OCI-M1 (cell line): ENCODE measurements around the gene CCR6.

Experiments
- DNase-seq: peaks from one replicate; lab custom pipeline; 2025; lab: John Stamatoyannopoulos, UW

The CCR6 gene

GRCh38 chr6:167098825-167099225, 24.1 kb upstream of the CCR6 start:
- DNase-seq = no peak

- no peak for DNase-seq
Measured at GRCh38 chr6:167099707-167100106, 23.2 kb upstream of the CCR6 start.

GRCh38 chr6:167100241-167100674, 22.6 kb upstream of the CCR6 start:
- DNase-seq = peak; percentile 51

- DNase-seq = no peak
Measured at GRCh38 chr6:167102318-167102717, 20.6 kb upstream of the CCR6 start.

- DNase-seq = no peak
Measured at GRCh38 chr6:167103041-167103891, 19.6 kb upstream of the CCR6 start.

- DNase-seq = no peak
Measured at GRCh38 chr6:167104388-167104787, 18.5 kb upstream of the CCR6 start.

- no peak for DNase-seq
Measured at GRCh38 chr6:167105060-167105459, 17.8 kb upstream of the CCR6 start.

GRCh38 chr6:167106406-167106805, 16.5 kb upstream of the CCR6 start:
- no peak for DNase-seq

GRCh38 chr6:167107787-167108186, 15.1 kb upstream of the CCR6 start:
- DNase-seq = no peak

GRCh38 chr6:167108278-167108677, 14.6 kb upstream of the CCR6 start:
- DNase-seq = no peak

- DNase-seq = no peak
Measured at GRCh38 chr6:167109651-167110050, 13.2 kb upstream of the CCR6 start.

GRCh38 chr6:167111597-167111996, 11.3 kb upstream of the CCR6 start:
- DNase-seq = no peak

- DNase-seq = no peak
Measured at GRCh38 chr6:167112421-167112820, 10.5 kb upstream of the CCR6 start.

GRCh38 chr6:167113047-167113754, 9.7 kb upstream of the CCR6 start:
- no peak for DNase-seq

- DNase-seq = no peak
Measured at GRCh38 chr6:167113935-167114910, 8.7 kb upstream of the CCR6 start.

- DNase-seq = no peak
Measured at GRCh38 chr6:167115054-167115453, 7.8 kb upstream of the CCR6 start.

- no peak for DNase-seq
Measured at GRCh38 chr6:167116109-167116837, 6.6 kb upstream of the CCR6 start.

- DNase-seq = no peak
Measured at GRCh38 chr6:167116838-167117228, 6.1 kb upstream of the CCR6 start.

GRCh38 chr6:167118006-167118405, 4.9 kb upstream of the CCR6 start:
- DNase-seq = no peak

- DNase-seq = no peak
Measured at GRCh38 chr6:167118839-167119238, 4.1 kb upstream of the CCR6 start.
